Activated CD4-positive, alpha-beta T cell treated with anti-CD3 and anti-CD28 coated beads, Interleukin-2, amount 10 ng/mL, durations not matched to agents 7 days and 5 days (primary cell): ENCODE data around the gene SIGLEC12. TPM values are rescaled to one million over a fixed set of nuclear protein-coding genes. Genes with fewer than 3 reads are reported as not detected.

ENCODE experiments used
- CTCF ChIA-PET: fragments of 350-600 bp; sonication (Branson Sonifier 250); formaldehyde crosslinking; loops from one replicate; lab custom pipeline; 2021; ENCODE audit warnings: antibody characterized with exemption; lab: Charles Lee
- POLR2A ChIA-PET: fragments of 350-600 bp; sonication (Branson Sonifier 250); formaldehyde crosslinking; loops from one replicate; lab custom pipeline; 2021; ENCODE audit warnings: antibody characterized with exemption; lab: Charles Lee
- DNase-seq: peaks from one replicate; pipeline ENCODE4 v3.0.0-alpha.2; 2020
- H3K27ac Mint-ChIP-seq: one replicate; pipeline ENCODE4 v1.8.0; 2021; ENCODE audit warnings: mild to moderate bottlenecking, moderate library complexity, mixed read lengths
- H3K27me3 Mint-ChIP-seq: one replicate; pipeline ENCODE4 v1.8.0; 2021; ENCODE audit warnings: mixed read lengths
- H3K36me3 Mint-ChIP-seq: one replicate; pipeline ENCODE4 v1.8.0; 2021; ENCODE audit warnings: low read depth, mixed read lengths
- H3K4me1 Mint-ChIP-seq: one replicate; pipeline ENCODE4 v1.8.0; 2021; ENCODE audit warnings: mixed read lengths
- H3K4me3 Mint-ChIP-seq: one replicate; pipeline ENCODE4 v1.8.0; 2021; ENCODE audit warnings: mild to moderate bottlenecking, moderate library complexity, mixed read lengths
- H3K9me3 Mint-ChIP-seq: one replicate; pipeline ENCODE4 v1.8.0; 2021; ENCODE audit warnings: mixed read lengths
- total RNA-seq, 2 experiments: library from RNA; stranded (reverse); gene quantifications; one replicate each; pipeline ENCODE4 v1.2.3, GENCODE V29; 2021

SIGLEC12 gene
- 1 to 10 TPM; 1.0 to 1.1 TPM for total RNA-seq

GRCh38 chr19:51501594-51502263, at the start of gene SIGLEC12:
TSS of gene SIGLEC12 (minus strand) at chr19:51501800. CDS start at chr19:51501733, 67 bp downstream.
- ChIA-PET POLR2A (no interaction called here), CTCF (interaction anchor here (0.9 kb wide), 1 partner anchor 9 kb away, joined by 3 read pairs; no protein-coding TSS in a partner anchor)
- peak; percentile 25 for DNase-seq
- Mint-ChIP-seq H3K4me1 (peaks cover 30% of the 10 kb centered on the region), H3K4me3 (peak within 1 kb of the TSS; percentile 65), H3K36me3 (no peaks in the 10 kb centered on the region), H3K9me3 (peaks cover 18% of the 10 kb centered on the region), H3K27ac (peak within 1 kb of the TSS; percentile 80), H3K27me3 (peaks cover 3% of the 10 kb centered on the region)

- Mint-ChIP-seq H3K27ac (peak overlapping the region; percentile 22), H3K4me3 (peak overlapping the region; percentile 20), H3K27me3 (peaks cover 23% of the 10 kb centered on the region), H3K4me1 (peaks cover 62% of the 10 kb centered on the region), H3K9me3 (peaks cover 6% of the 10 kb centered on the region), H3K36me3 (peaks cover 2% of the 10 kb centered on the region)
- no peak for DNase-seq
- ChIA-PET POLR2A (no interaction called here), CTCF (no interaction called here)
Observed at GRCh38 chr19:51550848-51551672, 49.5 kb upstream of the SIGLEC12 start.

GRCh38 chr19:51549533-51550324, 48.1 kb upstream of the SIGLEC12 start:
- Mint-ChIP-seq H3K4me1 (peaks cover 64% of the 10 kb centered on the region), H3K27me3 (peaks cover 18% of the 10 kb centered on the region), H3K36me3 (peaks cover 2% of the 10 kb centered on the region), H3K4me3 (no peak overlapping the region), H3K27ac (peak overlapping the region; percentile 83), H3K9me3 (peaks cover 5% of the 10 kb centered on the region)
- ChIA-PET POLR2A (no interaction called here), CTCF (interaction anchor here (0.7 kb wide), 1 partner anchor 315 kb away, joined by 3 read pairs; no protein-coding TSS in a partner anchor)
- DNase-seq = no peak

- H3K4me1 Mint-ChIP-seq = peaks cover 64% of the 10 kb centered on the region
- CTCF ChIA-PET = no interaction called here
- H3K4me3 Mint-ChIP-seq = no peak overlapping the region
- DNase-seq = no peak
- H3K9me3 Mint-ChIP-seq = no peaks in the 10 kb centered on the region
- peaks cover 2% of the 10 kb centered on the region for H3K36me3 Mint-ChIP-seq
- H3K27me3 Mint-ChIP-seq = peaks cover 11% of the 10 kb centered on the region
- POLR2A ChIA-PET = no interaction called here
- peak overlapping the region; percentile 83 for H3K27ac Mint-ChIP-seq
Observed at GRCh38 chr19:51548891-51549305, 47.3 kb upstream of the SIGLEC12 start.

GRCh38 chr19:51548213-51548651, 46.6 kb upstream of the SIGLEC12 start:
- no peaks in the 10 kb centered on the region for H3K9me3 Mint-ChIP-seq
- no peak for DNase-seq
- ChIA-PET POLR2A (no interaction called here), CTCF (no interaction called here)
- peaks cover 64% of the 10 kb centered on the region for H3K4me1 Mint-ChIP-seq
- peak overlapping the region; percentile 74 for H3K27ac Mint-ChIP-seq
- peaks cover 10% of the 10 kb centered on the region for H3K27me3 Mint-ChIP-seq
- H3K36me3 Mint-ChIP-seq = peaks cover 2% of the 10 kb centered on the region
- H3K4me3 Mint-ChIP-seq = no peak overlapping the region

GRCh38 chr19:51547397-51548212, 46.0 kb upstream of the SIGLEC12 start:
- peaks cover 7% of the 10 kb centered on the region for H3K27me3 Mint-ChIP-seq
- POLR2A ChIA-PET = no interaction called here
- H3K4me1 Mint-ChIP-seq = peaks cover 60% of the 10 kb centered on the region
- DNase-seq = no peak
- H3K36me3 Mint-ChIP-seq = peaks cover 2% of the 10 kb centered on the region
- H3K4me3 Mint-ChIP-seq = no peak overlapping the region
- H3K27ac Mint-ChIP-seq = peak overlapping the region; percentile 79
- CTCF ChIA-PET = interaction anchor here (1.3 kb wide), 1 partner anchor 12 kb away, joined by 3 read pairs; no protein-coding TSS in a partner anchor
- no peaks in the 10 kb centered on the region for H3K9me3 Mint-ChIP-seq

GRCh38 chr19:51546650-51547396, 45.2 kb upstream of the SIGLEC12 start:
- peaks cover 2% of the 10 kb centered on the region for H3K36me3 Mint-ChIP-seq
- peaks cover 53% of the 10 kb centered on the region for H3K4me1 Mint-ChIP-seq
- peaks cover 6% of the 10 kb centered on the region for H3K27me3 Mint-ChIP-seq
- H3K27ac Mint-ChIP-seq = peak overlapping the region; percentile 79
- DNase-seq = peak; percentile 13
- no peaks in the 10 kb centered on the region for H3K9me3 Mint-ChIP-seq
- ChIA-PET CTCF (interaction anchor here (1.3 kb wide), 1 partner anchor 11 kb away, joined by 3 read pairs; no protein-coding TSS in a partner anchor), POLR2A (no interaction called here)
- H3K4me3 Mint-ChIP-seq = no peak overlapping the region

- POLR2A ChIA-PET = no interaction called here
- Mint-ChIP-seq H3K36me3 (peaks cover 2% of the 10 kb centered on the region), H3K9me3 (no peaks in the 10 kb centered on the region), H3K27ac (peak overlapping the region; percentile 79), H3K27me3 (peaks cover 9% of the 10 kb centered on the region), H3K4me1 (peaks cover 46% of the 10 kb centered on the region), H3K4me3 (no peak overlapping the region)
- CTCF ChIA-PET = interaction anchor here (1.3 kb wide), 1 partner anchor 11 kb away, joined by 3 read pairs; no protein-coding TSS in a partner anchor
- DNase-seq = no peak
Observed at GRCh38 chr19:51546107-51546649, 44.6 kb upstream of the SIGLEC12 start.

GRCh38 chr19:51544038-51544437, 42.4 kb upstream of the SIGLEC12 start:
- no peaks in the 10 kb centered on the region for H3K36me3 Mint-ChIP-seq
- CTCF ChIA-PET = no interaction called here
- no peak for DNase-seq
- no peak overlapping the region for H3K27ac Mint-ChIP-seq
- peaks cover 30% of the 10 kb centered on the region for H3K4me1 Mint-ChIP-seq
- H3K9me3 Mint-ChIP-seq = no peaks in the 10 kb centered on the region
- POLR2A ChIA-PET = no interaction called here
- H3K27me3 Mint-ChIP-seq = peaks cover 11% of the 10 kb centered on the region
- H3K4me3 Mint-ChIP-seq = no peak overlapping the region

- H3K27me3 Mint-ChIP-seq = peaks cover 19% of the 10 kb centered on the region
- POLR2A ChIA-PET = no interaction called here
- CTCF ChIA-PET = no interaction called here
Observed at GRCh38 chr19:51542699-51543098, 41.1 kb upstream of the SIGLEC12 start.

More at GRCh38 chr19:51542699-51543098, 41.1 kb upstream of the SIGLEC12 start:
- Mint-ChIP-seq H3K4me3 (no peak overlapping the region), H3K4me1 (peaks cover 18% of the 10 kb centered on the region), H3K27ac (no peak overlapping the region), H3K9me3 (no peaks in the 10 kb centered on the region), H3K36me3 (no peaks in the 10 kb centered on the region)
- DNase-seq = no peak
